ENCODE results near the gene TBC1D9B.

GRCh38 chr5:179824745-179825112, 83.0 kb downstream of the TBC1D9B start:
- TF ChIP-seq USF2 (IDR thresholded peaks at IDR 0.05; ENCODE audit: low read depth, low read length) (no peak), USF2 (CRISPR knock-in tag; IDR thresholded peaks at IDR 0.05; ENCODE audit: borderline replicate concordance) (no peak), CTCF (CRISPR knock-in tag; IDR thresholded peaks at IDR 0.05) (no peak), CCAR2 (optimal IDR thresholded peaks at IDR 0.05; ENCODE audit: low read depth, low read length) (no peak), PATZ1 (CRISPR knock-in tag; IDR thresholded peaks at IDR 0.05) (no peak), FOXJ3 (CRISPR knock-in tag; IDR thresholded peaks at IDR 0.05; ENCODE audit: borderline replicate concordance) (no peak), KDM1A (CRISPR knock-in tag; IDR thresholded peaks at IDR 0.05) (no peak), EP300 (IDR thresholded peaks at IDR 0.05; ENCODE audit: low read depth in 2 of 2, low read length in 2 of 2) (no peak), EP300 (CRISPR knock-in tag; IDR thresholded peaks at IDR 0.05; ENCODE audit: borderline replicate concordance) (no peak)

Measured in HepG2 (cell line).